GM23248 (cell line): ENCODE measurements around the gene PCDHGB3. TPM values are rescaled to one million over a fixed set of nuclear protein-coding genes. Genes with fewer than 3 reads are reported as not detected.
A peak's percentile ranks its signal among the peaks of the same experiment; 100 is the strongest.
"Not testable (repeated sequence)": the region's sequence is repeated elsewhere in the genome, so short reads cannot be mapped to it uniquely, and the experiment has no call there.

Source experiments
- DNase-seq: peaks from one replicate; pipeline ENCODE4 v3.0.0-alpha.2; 2015
- H2AFZ ChIP-seq: fragments of 200-600 bp; sonication (generic); 2 replicates; pipeline ENCODE4 v1.6.1; 2016; ENCODE audit warnings: antibody characterized with exemption
- H3F3A ChIP-seq: fragments of 200-600 bp; sonication (generic); 2 replicates; pipeline ENCODE4 v1.6.1; 2016; ENCODE audit warnings: mild to moderate bottlenecking, antibody characterized with exemption, mixed run types; ENCODE audit not compliant: insufficient read depth
- H3K27ac ChIP-seq: fragments of 200-600 bp; sonication (generic); 2 replicates; pipeline ENCODE4 v1.5.1; 2016; ENCODE audit warnings: mild to moderate bottlenecking
- H3K27me3 ChIP-seq: fragments of 200-600 bp; sonication (generic); replicated peaks from 2 replicates; pipeline ENCODE4 v1.6.1; 2016; ENCODE audit warnings: mild to moderate bottlenecking; ENCODE audit not compliant: insufficient read depth
- H3K36me3 ChIP-seq: fragments of 200-600 bp; sonication (generic); 2 replicates; pipeline ENCODE4 v1.6.1; 2016; ENCODE audit warnings: low read depth, mild to moderate bottlenecking
- H3K4me1 ChIP-seq: fragments of 200-600 bp; sonication (generic); 2 replicates; pipeline ENCODE4 v1.6.1; 2016; ENCODE audit warnings: mild to moderate bottlenecking; ENCODE audit not compliant: insufficient read depth
- H3K4me2 ChIP-seq: fragments of 200-600 bp; sonication (generic); one replicate; pipeline ENCODE4 v1.6.1; 2016; ENCODE audit warnings: mild to moderate bottlenecking; ENCODE audit not compliant: unreplicated experiment
- H3K4me3 ChIP-seq: fragments of 200-600 bp; sonication (generic); 2 replicates; pipeline ENCODE4 v1.5.1; 2016; ENCODE audit warnings: mild to moderate bottlenecking
- H3K79me2 ChIP-seq: fragments of 200-600 bp; sonication (generic); 2 replicates; pipeline ENCODE4 v1.6.1; 2016; ENCODE audit warnings: mild to moderate bottlenecking; ENCODE audit not compliant: insufficient read depth
- H3K9ac ChIP-seq: fragments of 200-600 bp; sonication (generic); 2 replicates; pipeline ENCODE4 v1.6.1; 2016; ENCODE audit warnings: mild to moderate bottlenecking
- H3K9me2 ChIP-seq: fragments of 200-600 bp; sonication (generic); 2 replicates; pipeline ENCODE4 v1.6.1; 2016; ENCODE audit warnings: mixed run types, mild to moderate bottlenecking, moderate library complexity; ENCODE audit not compliant: insufficient read depth
- H3K9me3 ChIP-seq: fragments of 200-600 bp; sonication (generic); one replicate; pipeline ENCODE4 v1.6.1; 2017; ENCODE audit warnings: low read depth
- H4K20me1 ChIP-seq: fragments of 200-600 bp; sonication (generic); 2 replicates; pipeline ENCODE4 v1.6.0; 2016; ENCODE audit not compliant: insufficient read depth
- EZH2 ChIP-seq: fragments of 200-600 bp; sonication (generic); IDR thresholded peaks from 2 replicates; pipeline ENCODE4 v1.6.1; 2018; ENCODE audit warnings: antibody characterized with exemption, mild to moderate bottlenecking; ENCODE audit not compliant: insufficient read depth, poor library complexity, severe bottlenecking
- EZH2phosphoT487 ChIP-seq: fragments of 200-600 bp; sonication (generic); IDR thresholded peaks from 2 replicates; pipeline ENCODE4 v1.6.1; 2018; ENCODE audit warnings: antibody characterized with exemption, moderate library complexity, mild to moderate bottlenecking, low read depth; ENCODE audit not compliant: insufficient read depth
- WGBS, 2 experiments: methylation state at CpG; one replicate each; pipeline ENCODE4 v1.1.6; 2015 to 2017; ENCODE audit warnings: low lambda C conversion rate in 2 of 2, low coverage in 1 of 2; ENCODE audit errors: missing lambda C conversion rate in 2 of 2; 5-methylcytosine and 5-hydroxymethylcytosine counted together
- in situ Hi-C: fragments of 300-500 bp; cut with MboI; formaldehyde crosslinking; loops from 2 replicates; pipeline ENCODE4 v1.15.0; 2020
- polyA plus RNA-seq: library from polyadenylated mRNA; unstranded; fragments of >200 nt; fragmentation: Nextera tagmentation; extraction: Ambion mirVana; gene quantifications from 2 replicates; pipeline ENCODE4 v1.2.1, GENCODE V29; 2016
- total RNA-seq: library from RNA; depleted of rRNA; stranded (reverse); fragments of >200 nt; shearing (Covaris generic); gene quantifications from 2 replicates; pipeline ENCODE4 v1.2.3, GENCODE V29; 2014; rRNA removed

Gene PCDHGB3
- total and polyA plus RNA-seq, 2 experiments from 2014 or later, result 0.95 to 4.0 TPM

DNA sequence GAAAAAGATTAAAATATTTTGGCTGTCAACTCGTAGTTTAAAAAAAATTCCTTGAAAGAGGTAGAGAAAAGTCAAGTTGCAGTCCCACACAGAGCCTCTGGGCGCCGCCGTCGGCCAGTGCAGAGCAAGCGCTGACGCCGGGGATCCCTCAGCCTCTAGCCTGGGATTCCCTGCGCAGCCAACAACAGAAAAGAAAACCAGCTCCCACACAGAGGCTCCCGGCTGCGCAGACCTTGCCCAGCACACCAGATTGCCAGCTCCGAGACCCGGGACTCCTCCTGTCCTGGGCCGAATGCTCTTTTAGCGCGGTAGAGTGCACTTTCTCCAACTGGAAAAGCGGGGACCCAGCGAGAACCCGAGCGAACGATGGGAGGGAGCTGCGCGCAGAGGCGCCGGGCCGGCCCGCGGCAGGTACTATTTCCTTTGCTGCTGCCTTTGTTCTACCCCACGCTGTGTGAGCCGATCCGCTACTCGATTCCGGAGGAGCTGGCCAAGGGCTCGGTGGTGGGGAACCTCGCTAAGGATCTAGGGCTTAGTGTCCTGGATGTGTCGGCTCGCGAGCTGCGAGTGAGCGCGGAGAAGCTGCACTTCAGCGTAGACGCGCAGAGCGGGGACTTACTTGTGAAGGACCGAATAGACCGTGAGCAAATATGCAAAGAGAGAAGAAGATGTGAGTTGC lies 47.6 kb downstream of the PCDHGB3 start, which contains the start of gene PCDHGB7:
Gene PCDHGB7, plus strand, starts transcription at position 184 of the 679 bp plus-strand sequence. Its CDS starts 183 bp downstream, at position 367.
- H4K20me1 ChIP-seq, H3K9me3 ChIP-seq, H3K9me2 ChIP-seq, H3K36me3 ChIP-seq, H3K27me3 ChIP-seq: not testable (repeated sequence)
- in situ Hi-C loops, result loop anchor here (5.0 kb wide), 1 partner anchor 145 kb away; no protein-coding TSS in a partner anchor
- Histone ChIP-seq H3F3A (peaks cover 27% of the 10 kb centered on the region), H3K9ac (peak within 1 kb of the TSS; percentile 78), H3K4me3 (peak within 1 kb of the TSS; percentile 75), H3K27ac (peak within 1 kb of the TSS; percentile 64), H3K4me2 (peak within 1 kb of the TSS; percentile 68), H3K79me2 (peaks cover 27% of the 10 kb centered on the region), H2AFZ (peak within 1 kb of the TSS; percentile 72), H3K4me1 (peaks cover 14% of the 10 kb centered on the region; the same call in 1 of the 2 replicates)
- 11 to 13% methylated on average over 37 to 47 of the region's 47 CpGs for WGBS, 2 experiments
- DNase-seq, result peak; percentile 96

DNA sequence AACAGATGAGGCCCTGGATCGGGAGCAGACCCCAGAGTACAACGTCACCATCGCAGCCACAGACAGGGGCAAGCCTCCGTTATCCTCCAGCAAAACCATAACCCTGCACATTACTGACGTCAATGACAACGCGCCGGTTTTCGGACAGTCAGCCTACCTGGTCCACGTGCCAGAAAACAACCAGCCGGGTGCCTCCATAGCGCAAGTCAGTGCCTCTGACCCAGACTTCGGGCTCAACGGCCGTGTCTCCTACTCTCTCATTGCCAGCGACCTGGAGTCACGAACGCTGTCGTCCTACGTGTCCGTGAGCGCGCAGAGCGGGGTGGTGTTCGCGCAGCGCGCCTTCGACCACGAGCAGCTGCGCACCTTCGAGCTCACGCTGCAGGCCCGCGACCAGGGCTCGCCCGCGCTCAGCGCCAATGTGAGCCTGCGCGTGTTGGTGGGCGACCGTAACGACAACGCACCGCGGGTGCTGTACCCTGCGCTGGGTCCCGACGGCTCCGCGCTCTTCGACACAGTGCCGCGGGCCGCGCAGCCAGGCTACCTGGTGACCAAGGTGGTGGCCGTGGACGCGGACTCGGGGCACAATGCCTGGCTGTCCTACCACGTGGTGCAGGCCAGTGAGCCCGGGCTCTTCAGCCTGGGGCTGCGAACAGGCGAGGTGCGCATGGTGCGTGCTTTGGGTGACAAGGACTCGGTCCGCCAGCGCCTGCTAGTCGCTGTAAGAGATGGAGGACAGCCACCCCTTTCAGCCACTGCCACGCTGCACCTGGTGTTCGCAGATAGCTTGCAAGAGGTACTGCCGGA lies 49.2 kb downstream of the PCDHGB3 start:
- H2AFZ ChIP-seq, result 0 out of 2 replicates have a peak overlapping the region, but pooled peaks have one; percentile 72
- in situ Hi-C loops, result loop anchor here (5.0 kb wide), 1 partner anchor 143 kb away; no protein-coding TSS in a partner anchor
- H3K27ac ChIP-seq, result no peak overlapping the region
- no peaks in the 10 kb centered on the region for H3K9me3 ChIP-seq
- TF ChIP-seq EZH2phosphoT487, result no peak
- TF ChIP-seq EZH2, result no peak
- peaks cover 36% of the 10 kb centered on the region for H3K79me2 ChIP-seq
- H3K27me3 ChIP-seq, result no peaks in the 10 kb centered on the region
- no peak overlapping the region for H3K9ac ChIP-seq
- H4K20me1 ChIP-seq, result no peaks in the 10 kb centered on the region
- no peak overlapping the region; the same call in 1 of the 2 replicates for H3K4me3 ChIP-seq
- H3F3A ChIP-seq, result peaks cover 27% of the 10 kb centered on the region
- 46 to 47% methylated on average over 68 to 74 of the region's 74 CpGs for WGBS, 2 experiments
- DNase-seq, result no peak
- 0 out of 2 replicates have a peak, but pooled peaks cover 3% of the 10 kb centered on the region for H3K36me3 ChIP-seq
- peaks cover 17% of the 10 kb centered on the region; the same call in 1 of the 2 replicates for H3K4me1 ChIP-seq
- no peak overlapping the region for H3K4me2 ChIP-seq
- H3K9me2 ChIP-seq, result no peaks in the 10 kb centered on the region

DNA sequence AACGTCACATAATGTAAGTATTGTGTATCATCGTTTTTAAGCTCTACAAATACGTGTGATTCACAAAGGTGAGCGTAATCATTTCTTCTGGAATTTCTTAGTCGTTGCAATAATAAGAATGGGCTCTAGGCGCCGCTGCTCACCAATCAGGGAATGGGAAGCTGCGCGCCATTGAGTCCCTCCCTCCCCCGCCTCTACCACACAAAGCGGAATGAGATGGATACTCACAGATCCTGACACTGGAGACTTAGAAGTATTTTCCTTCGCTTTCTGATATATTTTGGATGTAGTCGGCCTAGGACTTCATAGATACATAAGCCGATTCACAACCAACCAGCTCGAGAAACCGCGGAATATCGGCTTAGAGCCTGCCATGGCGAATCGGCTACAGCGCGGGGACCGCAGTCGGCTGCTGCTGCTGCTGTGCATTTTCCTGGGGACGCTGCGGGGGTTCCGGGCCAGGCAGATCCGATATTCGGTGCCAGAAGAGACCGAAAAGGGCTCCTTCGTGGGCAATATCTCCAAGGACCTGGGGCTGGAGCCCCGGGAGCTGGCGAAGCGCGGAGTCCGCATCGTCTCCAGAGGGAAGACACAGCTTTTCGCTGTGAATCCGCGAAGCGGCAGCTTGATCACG lies 50.9 kb downstream of the PCDHGB3 start, which contains the start of gene PCDHGA11:
Gene PCDHGA11, plus strand, starts transcription at position 197 of the 634 bp plus-strand sequence. Its CDS starts 177 bp downstream, at position 374.
- Histone ChIP-seq H3K79me2 (peaks cover 53% of the 10 kb centered on the region), H3K27ac (peak within 1 kb of the TSS; percentile 65), H3K9ac (peak within 1 kb of the TSS; percentile 77), H3K9me2 (no peaks in the 10 kb centered on the region), H3K36me3 (0 out of 2 replicates have a peak, but pooled peaks cover 3% of the 10 kb centered on the region), H3K27me3 (no peaks in the 10 kb centered on the region), H2AFZ (peak within 1 kb of the TSS; percentile 80), H4K20me1 (no peaks in the 10 kb centered on the region), H3K4me3 (peak within 1 kb of the TSS; percentile 80), H3F3A (peaks cover 27% of the 10 kb centered on the region), H3K9me3 (no peaks in the 10 kb centered on the region), H3K4me1 (peaks cover 20% of the 10 kb centered on the region; the same call in 1 of the 2 replicates), H3K4me2 (peak within 1 kb of the TSS; percentile 79)
- in situ Hi-C loops, result no loop called here
- TF ChIP-seq EZH2, result no peak
- no peak for TF ChIP-seq EZH2phosphoT487
- 11 to 14% methylated on average over 42 of the region's 42 CpGs for WGBS, 2 experiments
- DNase-seq, result peak; percentile 88

DNA sequence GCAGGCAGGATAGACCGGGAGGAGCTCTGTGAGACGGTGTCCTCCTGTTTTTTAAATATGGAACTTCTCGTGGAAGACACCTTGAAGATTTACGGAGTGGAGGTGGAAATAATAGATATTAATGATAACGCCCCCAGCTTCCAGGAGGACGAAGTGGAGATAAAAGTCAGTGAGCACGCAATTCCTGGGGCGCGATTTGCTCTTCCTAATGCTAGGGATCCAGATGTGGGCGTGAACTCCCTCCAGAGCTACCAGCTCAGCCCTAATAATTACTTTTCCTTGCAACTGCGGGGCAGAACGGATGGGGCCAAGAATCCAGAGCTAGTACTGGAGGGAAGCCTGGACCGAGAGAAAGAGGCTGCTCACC lies 51.4 kb downstream of the PCDHGB3 start:
- peaks cover 58% of the 10 kb centered on the region for H3K79me2 ChIP-seq
- peak overlapping the region; percentile 80 for H3K4me3 ChIP-seq
- peaks cover 20% of the 10 kb centered on the region; the same call in 1 of the 2 replicates for H3K4me1 ChIP-seq
- H3K27ac ChIP-seq, result peak overlapping the region; percentile 65
- no peak for TF ChIP-seq EZH2phosphoT487
- H3K36me3 ChIP-seq, result 0 out of 2 replicates have a peak, but pooled peaks cover 3% of the 10 kb centered on the region
- H2AFZ ChIP-seq, result peak overlapping the region; percentile 80
- no peaks in the 10 kb centered on the region for H4K20me1 ChIP-seq
- peak overlapping the region; percentile 79 for H3K4me2 ChIP-seq
- WGBS, 2 experiments, result 16 to 18% methylated on average over 13 of the region's 13 CpGs
- peak; percentile 60 for DNase-seq
- in situ Hi-C loops, result no loop called here
- H3K9me3 ChIP-seq, result no peaks in the 10 kb centered on the region
- H3K27me3 ChIP-seq, result no peaks in the 10 kb centered on the region
- peak overlapping the region; percentile 77 for H3K9ac ChIP-seq
- H3K9me2 ChIP-seq, result no peaks in the 10 kb centered on the region
- H3F3A ChIP-seq, result peaks cover 27% of the 10 kb centered on the region

Other genes with a start within 250 kb of the PCDHGB3 start
Only the 30 nearest of the 37 such genes appear.
- 1.5 and 2.5 TPM in 2 replicates for gene PCDHB9, start 183.1 kb upstream of the PCDHGB3 start, total RNA-seq
- gene PCDHB9, start 183.1 kb upstream of the PCDHGB3 start, polyA plus RNA-seq, result 1.3 and 1.9 TPM in 2 replicates
- 1.3 and 2.9 TPM in 2 replicates for gene PCDHB10, start 177.9 kb upstream of the PCDHGB3 start, total RNA-seq
- 0.86 and 1.3 TPM in 2 replicates for gene PCDHB10, start 177.9 kb upstream of the PCDHGB3 start, polyA plus RNA-seq
- gene PCDHB11, start 170.6 kb upstream of the PCDHGB3 start, total RNA-seq, result 0.38 and 1.2 TPM in 2 replicates
- 1.1 TPM in 2 replicates for gene PCDHB11, start 170.6 kb upstream of the PCDHGB3 start, polyA plus RNA-seq
- gene PCDHB12, start 161.5 kb upstream of the PCDHGB3 start, total RNA-seq, result 0.43 and 2.9 TPM in 2 replicates
- 0.48 and 0.53 TPM in 2 replicates for gene PCDHB12, start 161.5 kb upstream of the PCDHGB3 start, polyA plus RNA-seq
- 2.8 and 3.3 TPM in 2 replicates for gene PCDHB13, start 156.3 kb upstream of the PCDHGB3 start, total RNA-seq
- 1.6 and 2.0 TPM in 2 replicates for gene PCDHB13, start 156.3 kb upstream of the PCDHGB3 start, polyA plus RNA-seq
- gene PCDHB14, start 146.9 kb upstream of the PCDHGB3 start, total RNA-seq, result 2.1 and 4.3 TPM in 2 replicates
- 1.7 and 2.1 TPM in 2 replicates for gene PCDHB14, start 146.9 kb upstream of the PCDHGB3 start, polyA plus RNA-seq
- 2.7 and 2.8 TPM in 2 replicates for gene PCDHB15, start 124.8 kb upstream of the PCDHGB3 start, total RNA-seq
- 1.5 and 1.9 TPM in 2 replicates for gene PCDHB15, start 124.8 kb upstream of the PCDHGB3 start, polyA plus RNA-seq
- not detected in 2 replicates for gene SLC25A2, start 66.2 kb upstream of the PCDHGB3 start, total RNA-seq
- not detected in 2 replicates for gene SLC25A2, start 66.2 kb upstream of the PCDHGB3 start, polyA plus RNA-seq
- gene TAF7, start 49.5 kb upstream of the PCDHGB3 start, total RNA-seq, result 65.0 and 65.9 TPM in 2 replicates
- 104 and 114 TPM in 2 replicates for gene TAF7, start 49.5 kb upstream of the PCDHGB3 start, polyA plus RNA-seq
- 0.38 and 1.8 TPM in 2 replicates for gene PCDHGA1, start 39.7 kb upstream of the PCDHGB3 start, total RNA-seq
- 0.63 and 0.72 TPM in 2 replicates for gene PCDHGA1, start 39.7 kb upstream of the PCDHGB3 start, polyA plus RNA-seq
- 6.3 and 7.3 TPM in 2 replicates for gene PCDHGA2, start 31.5 kb upstream of the PCDHGB3 start, total RNA-seq
- gene PCDHGA2, start 31.5 kb upstream of the PCDHGB3 start, polyA plus RNA-seq, result 4.3 and 5.3 TPM in 2 replicates
- gene PCDHGA3, start 26.4 kb upstream of the PCDHGB3 start, total RNA-seq, result 7.5 and 7.6 TPM in 2 replicates
- 4.0 and 5.4 TPM in 2 replicates for gene PCDHGA3, start 26.4 kb upstream of the PCDHGB3 start, polyA plus RNA-seq
- 0.25 and 0.86 TPM in 2 replicates for gene PCDHGB1, start 20.1 kb upstream of the PCDHGB3 start, total RNA-seq
- gene PCDHGB1, start 20.1 kb upstream of the PCDHGB3 start, polyA plus RNA-seq, result 0.16 and 0.19 TPM in 2 replicates
- 10.8 and 13.9 TPM in 2 replicates for gene PCDHGA4, start 15.2 kb upstream of the PCDHGB3 start, total RNA-seq
- gene PCDHGA4, start 15.2 kb upstream of the PCDHGB3 start, polyA plus RNA-seq, result 8.1 and 8.6 TPM in 2 replicates
- 2.2 and 2.5 TPM in 2 replicates for gene PCDHGB2, start 10.2 kb upstream of the PCDHGB3 start, total RNA-seq
- 0.76 and 0.94 TPM in 2 replicates for gene PCDHGB2, start 10.2 kb upstream of the PCDHGB3 start, polyA plus RNA-seq
- gene PCDHGA5, start 6.1 kb upstream of the PCDHGB3 start, total RNA-seq, result 0.86 and 1.3 TPM in 2 replicates
- gene PCDHGA5, start 6.1 kb upstream of the PCDHGB3 start, polyA plus RNA-seq, result 0.24 and 0.35 TPM in 2 replicates
- 5.4 and 5.8 TPM in 2 replicates for gene PCDHGA6, start 3.6 kb downstream of the PCDHGB3 start, total RNA-seq
- 2.1 and 2.6 TPM in 2 replicates for gene PCDHGA6, start 3.6 kb downstream of the PCDHGB3 start, polyA plus RNA-seq
- gene PCDHGA7, start 12.5 kb downstream of the PCDHGB3 start, total RNA-seq, result 0.43 and 1.6 TPM in 2 replicates
- 0.84 and 1.1 TPM in 2 replicates for gene PCDHGA7, start 12.5 kb downstream of the PCDHGB3 start, polyA plus RNA-seq
- 6.8 and 7.6 TPM in 2 replicates for gene PCDHGB4, start 17.5 kb downstream of the PCDHGB3 start, total RNA-seq
- 5.0 and 5.6 TPM in 2 replicates for gene PCDHGB4, start 17.5 kb downstream of the PCDHGB3 start, polyA plus RNA-seq
- 0.86 and 1.5 TPM in 2 replicates for gene PCDHGA8, start 22.4 kb downstream of the PCDHGB3 start, total RNA-seq
- gene PCDHGA8, start 22.4 kb downstream of the PCDHGB3 start, polyA plus RNA-seq, result 0.25 and 0.69 TPM in 2 replicates
- 13.2 and 14.9 TPM in 2 replicates for gene PCDHGB5, start 27.7 kb downstream of the PCDHGB3 start, total RNA-seq
- gene PCDHGB5, start 27.7 kb downstream of the PCDHGB3 start, polyA plus RNA-seq, result 15.0 and 15.7 TPM in 2 replicates
- gene PCDHGA9, start 32.5 kb downstream of the PCDHGB3 start, total RNA-seq, result 2.6 and 2.9 TPM in 2 replicates
- 0.61 and 0.71 TPM in 2 replicates for gene PCDHGA9, start 32.5 kb downstream of the PCDHGB3 start, polyA plus RNA-seq
- gene PCDHGB6, start 37.8 kb downstream of the PCDHGB3 start, total RNA-seq, result 1.9 and 4.3 TPM in 2 replicates
- 3.0 and 3.2 TPM in 2 replicates for gene PCDHGB6, start 37.8 kb downstream of the PCDHGB3 start, polyA plus RNA-seq
- gene PCDHGA10, start 42.7 kb downstream of the PCDHGB3 start, total RNA-seq, result 10.4 and 11.1 TPM in 2 replicates
- 4.6 and 5.4 TPM in 2 replicates for gene PCDHGA10, start 42.7 kb downstream of the PCDHGB3 start, polyA plus RNA-seq
- gene PCDHGB7, start 47.4 kb downstream of the PCDHGB3 start, total RNA-seq, result 14.2 and 14.8 TPM in 2 replicates
- gene PCDHGB7, start 47.4 kb downstream of the PCDHGB3 start, polyA plus RNA-seq, result 12.7 and 13.2 TPM in 2 replicates
- 21.7 and 25.3 TPM in 2 replicates for gene PCDHGA11, start 50.8 kb downstream of the PCDHGB3 start, total RNA-seq
- gene PCDHGA11, start 50.8 kb downstream of the PCDHGB3 start, polyA plus RNA-seq, result 15.3 and 18.1 TPM in 2 replicates
- 8.6 and 10.9 TPM in 2 replicates for gene PCDHGA12, start 60.3 kb downstream of the PCDHGB3 start, total RNA-seq
- 6.7 and 8.5 TPM in 2 replicates for gene PCDHGA12, start 60.3 kb downstream of the PCDHGB3 start, polyA plus RNA-seq
- 44.6 and 53.1 TPM in 2 replicates for gene PCDHGC3, start 105.7 kb downstream of the PCDHGB3 start, total RNA-seq
- 74.4 and 77.4 TPM in 2 replicates for gene PCDHGC3, start 105.7 kb downstream of the PCDHGB3 start, polyA plus RNA-seq
- gene PCDHGC4, start 114.8 kb downstream of the PCDHGB3 start, total RNA-seq, result 0.38 and 0.54 TPM in 2 replicates
- gene PCDHGC4, start 114.8 kb downstream of the PCDHGB3 start, polyA plus RNA-seq, result 0.11 and 0.16 TPM in 2 replicates
- gene PCDHGC5, start 118.8 kb downstream of the PCDHGB3 start, total RNA-seq, result 2.2 and 3.2 TPM in 2 replicates
- gene PCDHGC5, start 118.8 kb downstream of the PCDHGB3 start, polyA plus RNA-seq, result 1.8 and 2.5 TPM in 2 replicates